Measurements from ENCODE around the gene UBE2H. TPM values are rescaled to one million over a fixed set of nuclear protein-coding genes. Genes with fewer than 3 reads are reported as not detected.

Gene UBE2H
- total RNA-seq, 1 experiment from 2014 or later = 34.7 TPM

- Histone ChIP-seq H3K4me2 (ENCODE audit: low read depth, low read length, poor library complexity, severe bottlenecking) (no peak overlapping the region), H3K27ac (ENCODE audit: low read length) (no peak overlapping the region), H3K9me3 (ENCODE audit: low read length) (no peaks in the 10 kb centered on the region), H3K79me2 (ENCODE audit: low read length) (peaks cover 12% of the 10 kb centered on the region), H3K36me3 (ENCODE audit: insufficient read depth, low read length) (no peaks in the 10 kb centered on the region), H4K20me1 (ENCODE audit: insufficient read depth, low read depth, low read length) (peaks cover 10% of the 10 kb centered on the region; the same call in 1 of the 2 replicates), H3K9ac (ENCODE audit: low read length) (no peak overlapping the region), H3K9me2 (replicated peaks; ENCODE audit: insufficient read depth, low read length) (no peaks in the 10 kb centered on the region), H3K4me3 (ENCODE audit: low read length) (no peak overlapping the region), H3K4me1 (ENCODE audit: low read length) (peaks cover 35% of the 10 kb centered on the region), H2AFZ (ENCODE audit: low read length) (no peak overlapping the region), H3K27me3 (ENCODE audit: low read length) (no peaks in the 10 kb centered on the region)
- no peak for DNase-seq
These were observed 169.8 kb downstream of the UBE2H start for GRCh38 chr7:129782818-129783583.

GRCh38 chr7:129781928-129782817 lies 170.6 kb downstream of the UBE2H start:
- Histone ChIP-seq H3K9ac (ENCODE audit: low read length) (no peak overlapping the region), H3K4me1 (ENCODE audit: low read length) (peaks cover 35% of the 10 kb centered on the region), H3K79me2 (ENCODE audit: low read length) (peaks cover 17% of the 10 kb centered on the region), H3K9me3 (ENCODE audit: low read length) (no peaks in the 10 kb centered on the region), H3K9me2 (replicated peaks; ENCODE audit: insufficient read depth, low read length) (no peaks in the 10 kb centered on the region), H3K36me3 (ENCODE audit: insufficient read depth, low read length) (no peaks in the 10 kb centered on the region), H3K4me3 (ENCODE audit: low read length) (no peak overlapping the region), H3K27me3 (ENCODE audit: low read length) (no peaks in the 10 kb centered on the region), H3K4me2 (ENCODE audit: low read depth, low read length, poor library complexity, severe bottlenecking) (no peak overlapping the region), H2AFZ (ENCODE audit: low read length) (no peak overlapping the region), H4K20me1 (ENCODE audit: insufficient read depth, low read depth, low read length) (peaks cover 10% of the 10 kb centered on the region; the same call in 1 of the 2 replicates), H3K27ac (ENCODE audit: low read length) (no peak overlapping the region)
- DNase-seq = no peak

DNA sequence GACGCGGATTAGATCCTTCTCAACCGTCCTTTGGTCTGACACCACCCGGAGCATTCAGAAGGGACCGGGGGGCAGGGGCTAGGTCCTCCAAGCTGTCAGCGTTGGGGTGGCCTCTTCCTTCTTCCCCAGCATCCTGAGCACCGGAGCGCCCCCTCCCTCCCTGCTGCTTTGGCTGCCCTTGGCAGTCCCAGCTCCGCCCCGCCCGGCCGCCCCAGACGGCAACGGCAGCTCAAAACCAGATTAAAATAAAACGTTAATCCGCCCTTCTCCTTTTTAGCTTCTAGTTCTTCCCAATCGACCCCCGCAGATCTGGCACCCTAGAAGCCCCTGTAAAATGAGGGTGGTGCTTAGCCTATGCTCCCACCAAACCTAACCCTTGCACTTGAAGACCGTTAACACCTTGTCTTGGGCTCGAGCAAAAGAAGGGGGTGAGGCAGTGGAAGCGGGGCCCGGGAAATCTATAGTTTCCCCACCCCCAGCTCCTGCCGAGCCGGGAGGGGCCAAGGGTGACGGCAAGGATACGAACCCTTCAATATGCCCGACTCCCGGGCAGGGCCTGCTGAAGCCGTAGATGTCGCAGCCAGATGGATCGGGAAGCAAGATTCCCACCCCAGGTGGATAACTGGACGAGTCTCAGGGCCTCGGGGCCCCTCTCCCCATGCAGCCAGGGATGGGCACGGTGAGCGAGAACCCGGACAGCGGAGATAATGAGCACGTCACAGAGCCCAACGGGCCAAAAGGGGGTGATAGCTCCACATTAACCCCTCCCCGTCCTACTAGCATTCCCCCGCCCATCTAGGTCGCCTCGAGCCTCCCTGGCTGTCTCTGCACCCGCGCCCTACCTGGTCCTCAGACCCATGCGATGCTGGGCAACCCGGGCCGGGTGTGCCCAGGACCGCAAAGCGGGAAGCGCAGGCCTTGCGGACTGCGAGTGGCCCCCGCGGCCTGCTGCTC lies 171.5 kb downstream of the UBE2H start:
- Histone ChIP-seq H3K79me2 (ENCODE audit: low read length) (peaks cover 17% of the 10 kb centered on the region), H2AFZ (ENCODE audit: low read length) (peak overlapping the region; percentile 65), H3K9me2 (replicated peaks; ENCODE audit: insufficient read depth, low read length) (no peaks in the 10 kb centered on the region), H3K36me3 (ENCODE audit: insufficient read depth, low read length) (no peaks in the 10 kb centered on the region), H3K4me2 (ENCODE audit: low read depth, low read length, poor library complexity, severe bottlenecking) (peak overlapping the region; percentile 90), H3K4me1 (ENCODE audit: low read length) (peaks cover 35% of the 10 kb centered on the region), H4K20me1 (ENCODE audit: insufficient read depth, low read depth, low read length) (peaks cover 10% of the 10 kb centered on the region; the same call in 1 of the 2 replicates), H3K4me3 (ENCODE audit: low read length) (peak overlapping the region; percentile 86), H3K27ac (ENCODE audit: low read length) (no peak overlapping the region; the same call in 1 of the 2 replicates), H3K27me3 (ENCODE audit: low read length) (no peaks in the 10 kb centered on the region), H3K9ac (ENCODE audit: low read length) (peak overlapping the region; percentile 77), H3K9me3 (ENCODE audit: low read length) (no peaks in the 10 kb centered on the region)
- DNase-seq = peak; percentile 75

Small RNA genes lying within 50 kb of the gene (small RNA-seq; reads per million reads assigned to genes)
- not detected for gene RF00019

Other genes starting within 250 kb of the UBE2H start
- 12.7 and 26.4 TPM in 2 replicates for gene ZC3HC1, start 98.4 kb upstream of the UBE2H start, total RNA-seq (2014; rRNA removed; shearing (Covaris generic); ENCODE audit: low replicate concordance)
- 13.1 and 14.1 TPM in 2 replicates for gene KLHDC10, start 117.6 kb upstream of the UBE2H start, total RNA-seq (2014; rRNA removed; shearing (Covaris generic); ENCODE audit: low replicate concordance)

Data from Karpas-422 (cell line).